ENCODE results near the gene STON1. TPM values are rescaled to one million over a fixed set of nuclear protein-coding genes. Genes with fewer than 3 reads are reported as not detected.

The STON1 gene
- total RNA-seq, 2 donors from 2014 or later = 15.0 to 19.5 TPM

DNA sequence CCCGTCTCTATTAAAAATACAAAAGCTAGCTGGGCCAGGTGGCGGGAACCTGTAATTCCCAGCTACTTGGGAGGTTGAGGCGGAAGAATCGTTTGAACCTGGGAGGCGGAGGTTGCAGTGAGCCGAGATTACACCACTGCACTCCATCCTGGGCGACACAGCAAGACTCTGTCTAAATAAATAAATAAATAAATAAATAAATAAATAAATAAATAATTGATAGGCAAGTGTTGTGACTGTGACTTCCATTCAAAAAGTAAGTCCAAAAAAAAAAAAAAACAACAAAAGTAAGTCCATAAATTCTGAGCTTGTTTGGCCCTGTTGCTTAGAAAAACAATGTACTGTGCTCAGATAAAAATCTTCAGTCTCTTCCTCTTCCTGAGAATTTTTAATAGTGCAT, 2.2 kb downstream of the STON1 start:
- no peak overlapping the region for H3K27ac ChIP-seq (ENCODE audit: low read depth, low read length)
- H3K4me3 Mint-ChIP-seq = peak overlapping the region; percentile 79

DNA sequence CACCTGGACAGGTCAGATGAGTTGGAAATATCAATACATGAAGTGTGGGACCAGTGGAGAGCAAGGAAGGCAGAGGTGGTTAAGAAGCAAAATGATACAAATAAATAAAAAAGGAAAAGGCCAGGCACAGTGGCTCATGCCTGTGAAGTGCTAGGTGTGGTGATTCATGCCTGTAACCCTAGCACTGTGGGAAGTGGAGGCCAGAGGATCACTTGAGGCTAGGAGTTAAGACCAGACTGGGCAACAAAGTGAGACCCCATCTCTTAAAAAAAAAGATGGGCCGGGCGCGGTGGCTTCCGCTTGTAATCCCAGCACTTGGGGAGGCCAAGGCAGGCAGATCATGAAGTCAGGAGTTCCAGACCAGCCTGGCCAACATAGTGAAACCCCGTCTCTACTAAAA, 2.9 kb downstream of the STON1 start:
- no peaks in the 10 kb centered on the region for H3K36me3 Mint-ChIP-seq (ENCODE audit: low read depth)
- H3K27ac Mint-ChIP-seq = no peak overlapping the region
- H3K9me3 Mint-ChIP-seq = no peaks in the 10 kb centered on the region
- H3K27me3 Mint-ChIP-seq (ENCODE audit: insufficient read depth) = no peaks in the 10 kb centered on the region
- WGBS, 2 experiments (ENCODE audit: insufficient coverage in 1 of 2, insufficient read length in 1 of 2) = 97% methylated on average over 5 of the region's 5 CpGs; no CpG with 5 or more reads in 1 of the 2 experiments
- Histone ChIP-seq H3K4me3 (ENCODE audit: low read length) (no peak overlapping the region), H3K4me1 (ENCODE audit: control insufficient read depth, insufficient read depth, low read length) (peaks cover 2% of the 10 kb centered on the region), H3K27me3 (ENCODE audit: control insufficient read depth, insufficient read depth, low read length, poor library complexity, severe bottlenecking) (no peaks in the 10 kb centered on the region), H3K36me3 (ENCODE audit: control insufficient read depth, insufficient read depth, low read length) (no peaks in the 10 kb centered on the region), H3K9me3 (ENCODE audit: control insufficient read depth, low read length) (no peaks in the 10 kb centered on the region), H3K27ac (ENCODE audit: low read depth, low read length) (no peak overlapping the region), H3K9ac (ENCODE audit: extremely low read depth, low read length, poor library complexity, severe bottlenecking) (no peak overlapping the region)
- H3K4me3 Mint-ChIP-seq = no peak overlapping the region
- DNase-seq = no peak
- peaks cover 23% of the 10 kb centered on the region for H3K4me1 Mint-ChIP-seq
- TF ChIP-seq, protein P1, sequence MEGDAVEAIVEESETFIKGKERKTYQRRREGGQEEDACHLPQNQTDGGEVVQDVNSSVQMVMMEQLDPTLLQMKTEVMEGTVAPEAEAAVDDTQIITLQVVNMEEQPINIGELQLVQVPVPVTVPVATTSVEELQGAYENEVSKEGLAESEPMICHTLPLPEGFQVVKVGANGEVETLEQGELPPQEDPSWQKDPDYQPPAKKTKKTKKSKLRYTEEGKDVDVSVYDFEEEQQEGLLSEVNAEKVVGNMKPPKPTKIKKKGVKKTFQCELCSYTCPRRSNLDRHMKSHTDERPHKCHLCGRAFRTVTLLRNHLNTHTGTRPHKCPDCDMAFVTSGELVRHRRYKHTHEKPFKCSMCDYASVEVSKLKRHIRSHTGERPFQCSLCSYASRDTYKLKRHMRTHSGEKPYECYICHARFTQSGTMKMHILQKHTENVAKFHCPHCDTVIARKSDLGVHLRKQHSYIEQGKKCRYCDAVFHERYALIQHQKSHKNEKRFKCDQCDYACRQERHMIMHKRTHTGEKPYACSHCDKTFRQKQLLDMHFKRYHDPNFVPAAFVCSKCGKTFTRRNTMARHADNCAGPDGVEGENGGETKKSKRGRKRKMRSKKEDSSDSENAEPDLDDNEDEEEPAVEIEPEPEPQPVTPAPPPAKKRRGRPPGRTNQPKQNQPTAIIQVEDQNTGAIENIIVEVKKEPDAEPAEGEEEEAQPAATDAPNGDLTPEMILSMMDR (conservative IDR thresholded peaks at IDR 0.05) = no peak

More for the DNA sequence above, 2.2 kb downstream of the STON1 start:
- H3K27me3 ChIP-seq (ENCODE audit: control insufficient read depth, insufficient read depth, low read length, poor library complexity, severe bottlenecking) = no peaks in the 10 kb centered on the region
- 98% methylated on average over 6 of the region's 7 CpGs; no CpG with 5 or more reads in 1 of the 2 experiments for WGBS, 2 experiments (ENCODE audit: insufficient coverage in 1 of 2, insufficient read length in 1 of 2)
- H3K4me3 ChIP-seq (ENCODE audit: low read length) = no peak overlapping the region
- no peak overlapping the region for H3K9ac ChIP-seq (ENCODE audit: extremely low read depth, low read length, poor library complexity, severe bottlenecking)
- no peaks in the 10 kb centered on the region for H3K9me3 Mint-ChIP-seq
- no peaks in the 10 kb centered on the region for H3K36me3 Mint-ChIP-seq (ENCODE audit: low read depth)
- H3K9me3 ChIP-seq (ENCODE audit: control insufficient read depth, low read length) = no peaks in the 10 kb centered on the region
- no peak overlapping the region for H3K27ac Mint-ChIP-seq
- no peaks in the 10 kb centered on the region for H3K27me3 Mint-ChIP-seq (ENCODE audit: insufficient read depth)
- TF ChIP-seq, protein P1 (conservative IDR thresholded peaks at IDR 0.05) = no peak
- H3K4me1 Mint-ChIP-seq = peaks cover 27% of the 10 kb centered on the region
- H3K36me3 ChIP-seq (ENCODE audit: control insufficient read depth, insufficient read depth, low read length) = no peaks in the 10 kb centered on the region
- no peak for DNase-seq
- H3K4me1 ChIP-seq (ENCODE audit: control insufficient read depth, insufficient read depth, low read length) = peaks cover 7% of the 10 kb centered on the region

DNA sequence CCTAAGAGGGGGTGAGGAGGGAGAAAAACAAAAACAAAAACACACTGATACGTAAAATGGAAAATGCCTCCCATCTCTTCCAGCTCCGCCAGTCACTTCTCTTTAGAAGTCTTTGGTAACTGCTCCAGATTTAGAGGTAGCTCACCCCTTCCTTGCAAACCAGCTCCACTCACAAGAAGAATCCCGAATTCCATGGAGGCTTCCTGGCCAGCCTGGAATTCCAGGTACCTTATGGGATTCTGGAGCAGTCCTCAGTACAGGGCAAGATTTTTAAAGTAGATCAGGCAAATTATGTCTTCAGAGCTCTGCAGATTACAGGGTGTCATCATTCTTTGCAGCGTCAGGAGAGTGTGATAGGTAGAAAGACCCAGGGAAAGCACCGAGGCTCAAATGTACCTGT, 4.8 kb downstream of the STON1 start:
- Histone ChIP-seq H3K27ac (ENCODE audit: low read depth, low read length) (no peak overlapping the region), H3K4me3 (ENCODE audit: low read length) (no peak overlapping the region), H3K27me3 (ENCODE audit: control insufficient read depth, insufficient read depth, low read length, poor library complexity, severe bottlenecking) (no peaks in the 10 kb centered on the region), H3K4me1 (ENCODE audit: control insufficient read depth, insufficient read depth, low read length) (no peaks in the 10 kb centered on the region), H3K36me3 (ENCODE audit: control insufficient read depth, insufficient read depth, low read length) (no peaks in the 10 kb centered on the region), H3K9ac (ENCODE audit: extremely low read depth, low read length, poor library complexity, severe bottlenecking) (no peak overlapping the region), H3K9me3 (ENCODE audit: control insufficient read depth, low read length) (no peaks in the 10 kb centered on the region)
- no peaks in the 10 kb centered on the region for H3K27me3 Mint-ChIP-seq (ENCODE audit: insufficient read depth)
- TF ChIP-seq, protein P1 (conservative IDR thresholded peaks at IDR 0.05) = no peak
- no peak overlapping the region for H3K4me3 Mint-ChIP-seq
- peaks cover 4% of the 10 kb centered on the region for H3K36me3 Mint-ChIP-seq (ENCODE audit: low read depth)
- H3K9me3 Mint-ChIP-seq = no peaks in the 10 kb centered on the region
- H3K27ac Mint-ChIP-seq = peak overlapping the region; percentile 20
- WGBS, 2 experiments (ENCODE audit: insufficient coverage in 1 of 2, insufficient read length in 1 of 2) = 92 to 95% methylated on average over 4 to 5 of the region's 5 CpGs
- DNase-seq = no peak
- H3K4me1 Mint-ChIP-seq = peaks cover 16% of the 10 kb centered on the region
